Esophagus muscularis mucosa (tissue), 3 donors: ENCODE results near the gene TMEM161A.
"Not testable (repeated sequence)": the region's sequence is repeated elsewhere in the genome, so short reads cannot be mapped to it uniquely, and the experiment has no call there.

Experiments
- CTCF ChIP-seq, 3 experiments: fragments of 200-600 bp in 2 of 3; fragments of 450-650 bp in 1 of 3; sonication (generic) in 2 of 3; IDR thresholded peaks; one replicate each; pipeline ENCODE4 v1.5.1; 2017 to 2019; ENCODE audit warnings: antibody characterized with exemption in 3 of 3, mild to moderate bottlenecking in 2 of 3, moderate library complexity in 1 of 3
- EP300 ChIP-seq: sonication (generic); formaldehyde crosslinking; IDR thresholded peaks from one replicate; pipeline ENCODE4 v1.6.1; 2017; ENCODE audit warnings: antibody characterized with exemption

GRCh38 chr19:19135713-19136112, 2.6 kb downstream of the TMEM161A start:
- not testable (repeated sequence) for TF ChIP-seq EP300; CTCF (IDR thresholded peaks at IDR 0.05)
